Upper lobe of right lung (tissue), 1 donor: ENCODE data around the gene LUC7L2. TPM values are rescaled to one million over a fixed set of nuclear protein-coding genes. Genes with fewer than 3 reads are reported as not detected.

Experiments
- ATAC-seq: fragments of 200-7000 bp; cut with Tn5 transposase; one replicate; pipeline ENCODE4 v1.9.1; 2020; ENCODE audit warnings: mild to moderate bottlenecking, moderate library complexity
- DNase-seq: peaks from one replicate; pipeline ENCODE4 v3.0.0-alpha.2; 2020
- H3K27ac ChIP-seq: fragments of 200-600 bp; one replicate; pipeline ENCODE4 v1.8.0; 2022
- H3K27me3 ChIP-seq: fragments of 200-600 bp; one replicate; pipeline ENCODE4 v1.8.0; 2022; ENCODE audit warnings: mild to moderate bottlenecking
- H3K36me3 ChIP-seq: fragments of 200-600 bp; one replicate; pipeline ENCODE4 v1.8.0; 2022
- H3K4me1 ChIP-seq: fragments of 200-600 bp; one replicate; pipeline ENCODE4 v1.8.0; 2022
- H3K4me3 ChIP-seq: fragments of 200-600 bp; one replicate; pipeline ENCODE4 v1.8.0; 2022; ENCODE audit warnings: mild to moderate bottlenecking
- H3K9me3 ChIP-seq: fragments of 200-600 bp; one replicate; pipeline ENCODE4 v1.8.0; 2022
- intact Hi-C: fragments of 100-400 bp; cut with DNase I; formaldehyde crosslinking; loops from one replicate; pipeline ENCODE4 v1.11.0; 2022
- total RNA-seq: library from RNA; stranded (reverse); fragmentation: NEBNext Ultra II Directional; extraction: Animal tissue kit (Norgen Biotek cat#: 25700); gene quantifications from one replicate; pipeline ENCODE4 v1.2.1, GENCODE V29; 2021
- TF ChIP-seq, protein P1 (sequence below): fragments of 200-600 bp; IDR thresholded peaks from one replicate; pipeline ENCODE4 v1.8.0; 2022; ENCODE audit warnings: antibody characterized with exemption
- donor health status: DM: no; HTN: yes; CAD: no; lungs with severe emphysema.

Gene LUC7L2
- total RNA-seq, 1 donor from 2014 or later, result 79.5 TPM

DNA sequence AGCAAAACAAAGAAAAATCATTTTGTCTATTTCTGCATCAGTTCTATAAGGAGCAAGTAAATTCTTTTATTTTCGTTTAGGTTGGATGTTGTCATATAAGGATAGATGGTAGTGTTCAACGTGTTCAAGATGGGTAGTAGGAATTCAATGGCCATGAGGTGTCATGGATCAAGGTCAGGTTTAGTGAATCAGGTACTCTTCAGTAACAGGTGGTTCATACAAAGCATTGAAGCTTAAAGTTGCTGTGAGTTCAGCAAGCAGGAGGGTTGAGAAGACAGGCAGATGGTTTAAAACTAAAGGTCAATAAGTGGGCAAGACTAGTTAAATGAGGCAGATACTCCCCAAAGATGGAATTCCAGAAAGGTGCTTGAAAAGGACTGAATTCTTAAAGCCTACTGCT lies 5.6 kb downstream of the LUC7L2 start:
- no peak for DNase-seq
- Histone ChIP-seq H3K36me3 (peaks cover 17% of the 10 kb centered on the region), H3K4me3 (no peak overlapping the region), H3K27ac (no peak overlapping the region), H3K4me1 (peaks cover 33% of the 10 kb centered on the region), H3K27me3 (no peaks in the 10 kb centered on the region), H3K9me3 (no peaks in the 10 kb centered on the region)
- TF ChIP-seq, protein P1, sequence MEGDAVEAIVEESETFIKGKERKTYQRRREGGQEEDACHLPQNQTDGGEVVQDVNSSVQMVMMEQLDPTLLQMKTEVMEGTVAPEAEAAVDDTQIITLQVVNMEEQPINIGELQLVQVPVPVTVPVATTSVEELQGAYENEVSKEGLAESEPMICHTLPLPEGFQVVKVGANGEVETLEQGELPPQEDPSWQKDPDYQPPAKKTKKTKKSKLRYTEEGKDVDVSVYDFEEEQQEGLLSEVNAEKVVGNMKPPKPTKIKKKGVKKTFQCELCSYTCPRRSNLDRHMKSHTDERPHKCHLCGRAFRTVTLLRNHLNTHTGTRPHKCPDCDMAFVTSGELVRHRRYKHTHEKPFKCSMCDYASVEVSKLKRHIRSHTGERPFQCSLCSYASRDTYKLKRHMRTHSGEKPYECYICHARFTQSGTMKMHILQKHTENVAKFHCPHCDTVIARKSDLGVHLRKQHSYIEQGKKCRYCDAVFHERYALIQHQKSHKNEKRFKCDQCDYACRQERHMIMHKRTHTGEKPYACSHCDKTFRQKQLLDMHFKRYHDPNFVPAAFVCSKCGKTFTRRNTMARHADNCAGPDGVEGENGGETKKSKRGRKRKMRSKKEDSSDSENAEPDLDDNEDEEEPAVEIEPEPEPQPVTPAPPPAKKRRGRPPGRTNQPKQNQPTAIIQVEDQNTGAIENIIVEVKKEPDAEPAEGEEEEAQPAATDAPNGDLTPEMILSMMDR, result no peak
- intact Hi-C loops, result no loop called here
- no peak for ATAC-seq

DNA sequence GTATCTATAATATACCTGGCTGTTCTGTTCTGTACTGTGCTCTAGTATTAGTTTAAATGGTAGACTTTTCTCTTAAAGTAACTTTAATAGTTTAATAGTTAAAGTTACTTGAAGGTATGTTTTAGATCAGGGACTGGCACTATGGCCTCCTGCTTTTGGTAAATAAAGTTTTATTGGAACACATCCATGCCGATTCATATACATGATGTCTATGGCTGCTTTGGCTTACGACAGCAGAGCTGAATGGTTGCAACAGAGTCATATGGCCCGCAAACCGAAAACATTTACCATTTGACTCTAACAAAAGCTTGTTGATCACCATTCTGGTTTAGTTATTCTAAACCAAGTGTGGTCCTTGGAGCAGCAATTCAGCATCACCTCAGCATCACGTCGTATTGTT lies 6.7 kb downstream of the LUC7L2 start:
- DNase-seq (no peak), ATAC-seq (no peak)
- Histone ChIP-seq H3K9me3 (no peaks in the 10 kb centered on the region), H3K27ac (no peak overlapping the region), H3K4me1 (peaks cover 36% of the 10 kb centered on the region), H3K4me3 (no peak overlapping the region), H3K27me3 (no peaks in the 10 kb centered on the region), H3K36me3 (peaks cover 17% of the 10 kb centered on the region)
- TF ChIP-seq, protein P1, result no peak
- intact Hi-C loops, result no loop called here

DNA sequence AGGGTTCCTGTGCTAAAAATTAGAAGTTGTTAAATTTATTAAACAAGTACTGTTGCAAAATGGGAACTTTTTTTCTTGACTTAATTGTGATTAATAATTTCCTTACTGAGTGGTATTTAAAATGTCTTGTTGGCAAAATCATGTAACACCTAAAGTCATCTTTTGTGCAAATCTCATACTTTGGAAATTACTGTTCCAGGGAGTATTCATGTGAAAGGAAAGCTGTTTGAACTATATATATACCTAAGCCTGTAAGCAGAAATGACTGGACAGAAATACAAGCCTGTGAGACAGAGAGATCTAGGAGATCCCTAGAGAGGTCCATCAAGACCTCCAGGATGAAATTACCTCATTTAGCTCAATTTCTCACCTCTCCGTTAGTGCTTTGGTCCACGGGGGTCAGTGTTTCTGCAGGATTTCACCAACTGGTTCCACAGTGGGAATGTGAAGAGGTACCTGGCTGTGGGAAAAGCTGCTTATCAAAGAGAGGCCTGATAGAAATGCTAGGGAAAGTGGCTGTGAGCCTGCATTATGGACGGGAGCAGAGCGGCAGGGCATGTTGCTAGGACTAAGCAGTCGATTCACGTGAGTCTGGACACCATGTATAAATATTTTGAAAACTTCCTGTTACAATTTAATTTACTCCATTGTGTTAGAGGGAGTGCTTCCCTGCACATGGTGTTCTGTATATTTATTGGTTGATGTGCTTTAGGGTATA lies 7.9 kb downstream of the LUC7L2 start:
- Histone ChIP-seq H3K4me1 (peaks cover 27% of the 10 kb centered on the region), H3K9me3 (no peaks in the 10 kb centered on the region), H3K36me3 (peaks cover 17% of the 10 kb centered on the region), H3K27me3 (no peaks in the 10 kb centered on the region), H3K27ac (no peak overlapping the region), H3K4me3 (no peak overlapping the region)
- TF ChIP-seq, protein P1, result no peak
- intact Hi-C loops, result no loop called here
- DNase-seq (no peak), ATAC-seq (no peak)

DNA sequence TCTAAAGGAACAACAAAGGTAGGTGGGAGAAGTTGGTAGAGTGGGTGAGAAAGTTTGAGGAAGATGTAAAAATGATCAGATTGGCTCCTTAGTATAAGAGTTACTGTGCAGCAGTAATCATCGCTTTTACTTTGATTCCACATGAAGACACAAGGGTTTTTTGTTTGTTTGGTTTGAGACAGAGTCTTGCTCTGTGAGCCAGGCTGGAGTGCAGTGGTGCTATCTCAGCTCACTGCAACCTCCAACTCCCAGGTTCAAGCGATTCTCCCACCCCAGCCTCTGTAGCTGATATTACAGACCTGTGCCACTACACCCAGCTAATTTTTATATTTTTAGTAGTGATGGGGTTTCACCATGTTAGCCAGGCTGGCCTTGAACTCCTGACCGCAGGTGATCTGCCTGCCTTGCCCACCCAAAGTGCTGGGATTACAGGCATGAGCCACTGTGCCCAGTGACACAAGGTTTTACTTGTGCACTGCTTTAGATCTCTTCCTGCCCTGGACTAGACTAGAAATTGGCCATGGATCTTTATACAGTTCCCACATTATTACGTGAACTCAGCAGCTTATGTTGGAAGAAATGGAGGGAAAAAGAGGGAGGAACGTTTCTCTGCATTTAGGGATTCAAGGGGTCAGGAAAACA lies 10.7 kb downstream of the LUC7L2 start:
- Histone ChIP-seq H3K27ac (no peak overlapping the region), H3K36me3 (peaks cover 8% of the 10 kb centered on the region), H3K9me3 (no peaks in the 10 kb centered on the region), H3K4me1 (peaks cover 20% of the 10 kb centered on the region), H3K4me3 (no peak overlapping the region), H3K27me3 (no peaks in the 10 kb centered on the region)
- ATAC-seq (no peak), DNase-seq (no peak)
- intact Hi-C loops, result no loop called here
- TF ChIP-seq, protein P1, result no peak

DNA sequence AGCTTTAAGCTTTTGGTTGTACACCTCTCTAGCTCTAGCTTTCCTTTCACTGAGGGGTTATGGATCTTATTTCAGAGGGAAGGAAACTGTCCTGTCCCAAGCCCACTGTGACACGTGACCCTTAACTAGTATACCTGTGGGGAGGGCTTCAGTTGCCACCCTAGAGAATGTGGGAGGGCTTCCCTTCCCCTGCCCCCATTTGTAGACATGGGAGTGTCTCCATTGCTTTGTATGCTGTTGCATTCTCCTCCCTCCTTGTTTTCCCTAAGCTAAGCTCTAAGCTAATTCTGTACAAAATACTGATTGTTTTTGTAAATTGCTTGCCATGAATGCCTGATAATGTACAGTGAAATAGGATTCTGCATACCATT lies 11.2 kb downstream of the LUC7L2 start:
- Histone ChIP-seq H3K36me3 (peaks cover 11% of the 10 kb centered on the region), H3K27me3 (no peaks in the 10 kb centered on the region), H3K4me1 (peaks cover 20% of the 10 kb centered on the region), H3K9me3 (no peaks in the 10 kb centered on the region), H3K4me3 (no peak overlapping the region), H3K27ac (no peak overlapping the region)
- DNase-seq (no peak), ATAC-seq (no peak)
- TF ChIP-seq, protein P1, result no peak
- intact Hi-C loops, result no loop called here
